Amniotic epithelial cell (primary cell): ENCODE results near the gene CGB8.
"Not testable (repeated sequence)": the region's sequence is repeated elsewhere in the genome, so short reads cannot be mapped to it uniquely, and the experiment has no call there.

Experiments
- DNase-seq: peaks from one replicate; pipeline ENCODE4 v3.0.0-alpha.2; 2010; ENCODE audit warnings: low read depth

Gene CGB8

DNA sequence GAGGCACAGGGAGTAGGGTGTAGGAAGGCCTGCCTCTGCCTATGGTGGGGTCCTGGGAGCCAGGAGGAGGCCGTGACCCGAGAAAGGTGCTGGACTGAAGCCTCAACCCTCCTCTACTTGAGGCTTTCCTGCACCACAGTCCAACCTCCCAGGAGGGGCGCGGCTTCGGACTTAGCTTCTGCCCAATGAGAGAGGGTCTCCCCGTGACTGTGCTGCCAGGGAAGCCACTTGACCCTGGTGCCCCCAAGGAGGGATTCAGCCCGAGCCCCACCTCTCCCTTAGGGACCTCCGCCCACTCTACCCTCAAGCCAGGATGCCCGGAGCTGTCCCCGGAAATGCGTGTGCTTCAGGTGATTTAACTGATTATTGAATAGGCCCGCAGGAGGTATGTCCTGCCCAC is at the start of gene CGB8:
TSS of gene CGB8 (minus strand) at position 101 of the 400 bp plus-strand sequence. CDS start 372 bp downstream, outside the sequence.
- DNase-seq = not testable (repeated sequence)

GRCh38 chr19:49097453-49098288 is 48.8 kb upstream of the CGB8 start:
- peak; percentile 52 for DNase-seq

GRCh38 chr19:49094505-49095482 is 45.9 kb upstream of the CGB8 start:
- DNase-seq = no peak

- DNase-seq = no peak
Observed at GRCh38 chr19:49092686-49093085, 43.8 kb upstream of the CGB8 start.

GRCh38 chr19:49091391-49092038 is 42.6 kb upstream of the CGB8 start:
- DNase-seq = no peak

DNA sequence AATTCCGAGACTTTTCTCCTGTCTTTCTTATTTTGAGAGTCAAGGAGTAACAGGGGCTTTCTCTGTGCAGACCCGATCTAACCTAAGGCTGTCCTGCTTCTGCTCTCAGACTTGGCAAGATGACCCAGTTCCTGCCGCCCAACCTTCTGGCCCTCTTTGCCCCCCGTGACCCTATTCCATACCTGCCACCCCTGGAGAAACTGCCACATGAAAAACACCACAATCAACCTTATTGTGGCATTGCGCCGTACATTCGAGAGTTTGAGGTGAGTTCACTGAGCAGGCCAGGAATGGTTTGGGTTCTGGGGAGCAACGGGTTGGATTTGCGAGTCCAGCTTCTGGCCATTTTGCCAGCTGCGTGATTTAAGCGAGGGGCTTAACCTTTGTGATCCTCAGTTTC is 37.4 kb upstream of the CGB8 start:
- no peak for DNase-seq

DNA sequence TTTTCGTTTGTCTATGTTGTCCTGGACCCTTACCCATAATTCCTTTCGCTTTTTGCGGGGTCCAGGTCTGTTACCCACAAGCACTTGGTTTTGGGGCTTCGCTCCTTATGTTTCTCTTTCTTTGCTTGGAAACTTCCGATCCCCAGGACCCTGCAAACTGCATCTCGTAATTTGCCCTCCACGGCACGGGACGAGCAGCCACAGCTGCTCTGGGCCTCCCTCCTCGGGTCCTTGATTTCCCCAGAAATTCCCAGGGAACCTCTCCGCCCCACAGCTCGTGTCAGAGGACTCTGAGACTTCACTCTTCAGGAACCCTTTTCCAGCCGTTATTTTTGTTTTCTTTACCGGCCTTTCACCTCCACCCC is 36.9 kb upstream of the CGB8 start:
- no peak for DNase-seq

DNA sequence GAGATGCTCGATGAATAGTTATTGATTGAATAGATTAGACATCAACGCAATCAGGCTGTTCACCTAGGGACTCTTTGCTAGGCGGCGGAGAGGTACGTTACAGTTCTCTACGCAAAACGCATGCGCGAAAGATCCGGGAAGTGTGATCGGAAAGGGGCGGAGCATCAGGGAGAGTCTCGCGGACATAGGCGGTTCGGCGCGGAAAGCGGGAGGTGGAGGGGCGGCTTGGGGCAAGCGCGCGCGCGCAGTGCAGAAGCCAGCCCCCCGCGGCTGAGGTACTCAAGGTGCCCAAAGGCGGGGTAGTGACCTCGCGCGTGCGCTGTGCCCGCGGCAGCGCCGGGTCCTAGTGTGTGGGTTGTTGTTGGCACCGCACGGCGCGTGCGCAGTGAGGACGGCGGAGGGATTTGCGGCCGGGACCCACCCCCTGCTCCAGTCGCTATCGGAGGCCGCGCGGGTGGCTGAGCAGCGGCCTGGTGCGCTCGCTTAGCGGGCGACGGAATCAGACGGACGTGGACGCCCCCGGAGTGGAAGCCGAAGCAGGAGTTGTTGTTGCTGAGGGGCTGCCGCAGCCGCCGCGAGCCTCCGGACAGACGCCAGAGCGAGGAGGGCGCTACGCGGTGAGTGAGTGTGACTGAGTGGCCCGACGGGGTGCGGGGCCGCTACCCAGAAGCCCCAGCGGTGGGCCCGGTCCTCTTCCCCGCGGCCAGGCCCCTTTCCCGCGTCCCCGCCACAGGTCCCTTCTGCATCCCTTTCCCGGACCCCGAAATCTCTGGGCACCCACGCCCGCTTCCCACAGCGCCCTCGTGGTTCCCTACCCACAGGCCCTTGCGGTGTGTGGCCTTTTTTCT is 36.3 kb upstream of the CGB8 start, which contains the start of gene SNRNP70:
TSS of gene SNRNP70 (plus strand) at position 432 of the 848 bp plus-strand sequence. CDS start 964 bp downstream, outside the sequence.
- peak; percentile 99 for DNase-seq

DNA sequence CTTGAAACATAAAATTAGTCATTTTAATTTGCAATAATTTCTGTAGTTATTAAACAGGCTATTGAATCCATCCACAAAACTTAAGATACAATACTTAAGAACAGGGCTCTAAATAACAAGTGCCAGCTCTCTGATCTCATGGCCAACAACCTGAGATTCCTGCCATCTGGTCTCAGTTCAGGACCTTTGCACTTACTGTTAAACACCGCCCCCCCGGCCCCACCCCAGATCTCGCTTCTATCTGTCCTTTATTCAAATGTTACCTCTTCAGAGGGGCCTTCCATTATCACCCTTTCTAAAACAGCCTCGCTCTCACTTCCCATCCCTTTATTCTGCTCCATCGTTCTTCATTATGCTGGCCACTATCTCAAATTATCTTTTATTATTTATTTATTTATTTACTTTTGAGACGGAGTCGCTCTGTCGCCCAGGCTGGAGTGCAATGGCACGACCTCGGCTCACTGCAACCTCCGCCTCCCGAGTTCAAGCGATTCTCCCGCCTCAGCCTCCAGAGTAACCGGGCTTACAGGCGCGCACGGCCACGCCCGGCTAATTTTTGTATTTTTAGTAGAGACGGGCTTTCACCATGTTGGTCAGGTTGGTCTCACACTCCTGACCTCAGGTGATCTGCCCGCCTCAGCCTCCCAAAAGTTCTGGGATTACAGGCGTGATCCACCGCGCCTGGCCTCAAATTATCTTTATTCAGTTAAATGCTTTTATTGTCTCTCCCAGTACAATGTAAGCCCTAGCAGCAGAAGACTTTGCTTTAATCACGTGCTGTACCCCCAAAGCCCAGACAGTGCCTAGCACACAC is 35.5 kb upstream of the CGB8 start:
- no peak for DNase-seq

DNA sequence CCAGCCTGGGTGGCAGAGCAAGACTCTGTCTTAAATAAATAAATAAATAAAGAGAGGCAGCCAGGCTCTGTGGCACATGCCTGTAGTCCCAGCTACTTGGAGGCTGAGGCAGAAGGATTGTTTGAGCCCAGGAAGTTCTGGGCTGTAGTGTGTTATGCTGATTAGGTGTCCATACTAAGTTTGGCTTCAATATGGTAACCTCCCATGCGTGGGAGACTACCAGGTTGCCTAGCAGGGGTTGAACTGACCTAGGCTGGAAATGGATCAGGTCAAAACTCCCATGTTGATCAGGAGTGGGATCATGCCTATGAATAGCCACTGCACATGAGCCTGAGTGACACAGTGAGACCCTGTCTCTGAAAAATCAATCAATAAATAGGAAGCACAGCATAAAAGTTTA is 32.4 kb upstream of the CGB8 start:
- no peak for DNase-seq

DNA sequence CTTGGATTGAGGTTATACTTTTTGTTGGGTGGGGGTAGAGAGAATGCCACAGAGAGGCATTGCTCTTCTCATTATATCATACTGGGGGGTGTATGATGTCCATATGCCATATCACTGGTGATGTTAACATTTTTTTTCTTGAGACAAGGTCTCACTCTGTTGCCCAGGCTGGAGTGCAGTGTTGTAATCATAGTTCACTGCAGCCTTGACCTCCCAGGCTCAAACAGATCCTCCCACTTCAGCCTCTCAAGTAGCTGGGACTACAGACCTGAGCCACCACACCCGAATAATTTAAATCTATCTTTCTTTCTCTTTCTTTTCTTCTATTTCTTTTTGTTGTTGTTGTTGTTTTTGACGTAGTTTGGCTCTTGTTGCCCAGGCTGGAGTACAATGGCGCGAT is 31.5 kb upstream of the CGB8 start:
- DNase-seq = no peak

DNA sequence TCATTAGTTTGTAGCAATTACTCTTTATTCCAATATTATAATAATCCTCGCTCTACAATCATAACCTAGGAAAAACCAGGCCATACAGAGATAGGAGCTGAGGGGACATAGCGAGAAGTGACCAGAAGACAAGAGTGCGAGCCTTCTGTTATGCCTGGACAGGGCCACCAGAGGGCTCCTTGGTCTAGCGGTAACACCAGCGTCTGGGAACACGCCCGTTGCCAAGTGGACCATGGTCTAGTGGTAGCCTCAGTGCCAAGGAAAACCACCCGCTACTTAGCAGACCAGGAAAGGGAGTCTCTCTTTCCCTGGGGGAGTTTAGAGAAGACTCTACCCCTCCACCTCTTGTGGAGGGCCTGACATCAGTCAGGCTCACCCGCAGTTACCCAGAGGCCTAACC is 26.0 kb upstream of the CGB8 start:
- DNase-seq = peak; percentile 52

DNA sequence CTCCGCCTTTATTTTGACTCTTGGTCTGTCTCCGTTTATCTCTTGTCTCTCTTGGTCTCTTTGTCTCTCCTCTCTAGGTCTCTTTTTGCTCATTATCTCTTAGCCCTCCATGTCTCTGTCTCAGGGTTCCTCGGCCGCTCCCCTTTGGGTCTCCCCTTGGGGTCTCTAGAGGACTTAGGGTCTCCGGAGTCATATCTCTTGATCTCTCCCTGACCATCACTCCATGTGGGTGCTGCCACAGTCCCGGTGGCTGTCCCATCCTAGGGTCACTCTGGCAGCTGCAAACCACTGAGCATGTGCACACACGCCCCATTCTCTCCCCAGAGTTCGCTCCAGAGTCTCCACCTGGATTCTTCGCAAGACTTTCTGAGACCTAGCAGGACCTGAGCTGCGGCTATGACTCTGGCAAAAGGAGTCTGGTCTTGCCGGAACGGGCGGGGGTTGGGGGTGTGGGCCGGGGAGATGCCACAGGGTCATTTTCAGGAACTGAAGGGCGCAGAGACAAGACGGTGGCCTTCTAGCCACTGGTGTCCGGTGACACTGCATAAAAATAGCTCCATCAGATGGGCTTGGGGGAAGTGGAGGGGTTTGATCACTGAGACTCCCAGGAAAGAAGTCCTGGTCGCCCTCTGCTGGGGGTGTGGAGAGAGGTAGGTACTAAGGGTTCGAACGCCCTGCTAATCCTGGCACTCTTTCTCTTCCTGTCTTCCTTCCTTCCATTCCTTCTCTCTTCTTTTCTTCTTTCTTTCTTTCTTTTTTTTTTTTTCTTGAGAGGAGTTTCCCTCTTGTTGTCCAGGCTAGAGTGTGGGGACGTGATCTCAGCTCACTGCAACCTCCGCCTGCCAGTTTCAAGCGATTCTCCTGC is 24.8 kb upstream of the CGB8 start:
- no peak for DNase-seq

DNA sequence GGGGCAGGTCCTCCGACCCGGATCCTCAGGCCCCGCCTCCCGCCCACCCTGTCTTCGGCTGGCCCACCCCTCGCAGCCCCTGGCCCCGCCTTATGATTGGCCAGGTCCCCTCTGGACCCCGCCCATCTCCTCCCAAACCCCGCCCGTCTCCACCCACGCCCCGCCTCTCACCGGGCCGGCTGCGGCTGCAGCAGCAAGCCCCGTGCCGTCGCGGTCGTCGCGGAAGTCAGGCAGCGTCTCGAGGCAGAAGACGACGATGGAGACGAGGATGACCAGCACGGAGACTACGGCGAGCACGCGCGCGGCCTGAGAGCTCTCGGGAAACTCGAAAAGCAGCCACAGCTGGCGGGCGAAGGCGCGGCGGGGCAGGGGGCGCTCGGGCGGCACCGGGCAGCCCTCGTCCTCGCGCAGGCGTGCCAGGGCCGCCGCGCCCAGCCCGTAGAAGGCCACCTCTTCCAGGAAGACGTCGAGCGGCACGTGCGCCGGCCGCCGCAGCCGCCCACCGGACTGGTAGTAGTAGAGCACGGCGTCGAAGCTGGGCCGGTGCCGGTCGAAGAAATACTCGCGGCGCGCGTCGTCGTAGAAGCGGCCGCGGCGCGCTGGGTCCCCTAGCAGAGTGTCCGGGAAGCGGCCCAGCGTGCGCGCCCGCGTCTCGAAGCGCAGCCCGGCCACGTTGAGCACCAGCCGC is 23.1 kb upstream of the CGB8 start:
- DNase-seq = no peak

DNA sequence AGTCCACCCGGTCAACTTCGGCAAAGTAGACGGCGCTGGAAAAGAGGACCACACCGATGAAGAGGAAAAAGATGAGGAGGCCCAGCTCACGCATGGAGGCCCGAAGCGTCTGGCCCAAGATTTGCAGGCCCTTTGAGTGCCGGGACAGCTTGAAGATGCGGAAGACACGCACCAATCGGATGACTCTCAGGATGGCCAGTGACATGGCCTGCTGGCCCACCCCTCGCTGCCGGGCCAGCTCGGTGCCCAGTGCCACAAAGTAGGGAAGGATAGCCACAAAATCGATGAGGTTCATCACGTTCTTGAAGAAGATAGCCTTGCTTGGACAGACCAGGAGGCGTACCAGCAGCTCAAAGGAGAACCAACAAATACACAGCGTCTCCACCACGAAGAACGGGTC is 21.5 kb upstream of the CGB8 start:
- no peak for DNase-seq

GRCh38 chr19:49069026-49069425 is 20.1 kb upstream of the CGB8 start:
- no peak for DNase-seq

DNA sequence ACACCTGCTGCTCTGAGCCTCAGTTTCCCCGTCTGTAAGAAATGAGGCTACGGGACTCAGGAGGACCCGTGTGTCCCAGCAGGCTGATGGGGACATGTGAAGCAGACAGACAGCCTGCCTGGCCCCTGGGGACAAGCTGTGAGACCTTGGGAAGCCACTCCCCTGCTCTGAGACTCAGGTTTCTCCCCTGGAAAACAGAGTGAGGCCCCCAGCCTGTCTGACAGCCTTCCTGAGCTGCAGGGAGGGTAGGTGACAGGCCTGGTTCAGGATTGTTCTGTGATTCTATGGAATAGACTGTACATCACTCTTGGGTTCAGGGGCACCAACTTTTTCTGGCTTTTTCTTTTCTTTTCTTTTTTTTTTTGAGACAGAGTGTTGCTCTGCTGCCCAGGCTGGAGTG is 18.6 kb upstream of the CGB8 start:
- no peak for DNase-seq

DNA sequence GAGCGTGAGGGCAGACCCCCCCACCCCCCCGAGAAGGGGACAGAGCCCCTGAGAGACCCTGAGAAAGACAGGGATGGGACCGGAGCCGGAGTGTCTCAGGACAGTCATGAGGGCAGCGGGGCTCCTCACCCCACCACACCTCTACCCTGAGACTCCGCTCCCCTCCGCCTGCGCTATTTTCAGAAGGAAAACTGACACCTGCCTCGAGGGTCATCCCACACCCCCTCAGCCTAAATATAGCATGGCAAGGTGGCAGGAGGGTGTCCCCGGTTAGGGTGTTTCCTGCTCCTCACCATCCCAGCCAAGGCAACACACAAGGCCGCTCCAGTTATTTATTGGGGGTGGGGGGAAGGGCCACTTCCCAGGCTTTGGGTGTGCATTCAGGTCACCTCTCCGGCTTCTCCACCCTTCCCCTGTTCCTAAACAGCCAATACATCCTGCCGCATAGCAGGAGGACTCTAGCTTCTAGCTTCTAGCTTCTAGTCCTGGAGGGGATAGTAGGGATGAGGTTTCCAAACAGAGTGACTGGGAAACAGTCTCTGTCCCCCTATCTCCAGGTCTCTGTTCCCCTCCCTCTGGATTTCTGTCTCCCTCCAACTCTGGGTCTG is 17.1 kb upstream of the CGB8 start:
- DNase-seq = no peak
